MCF 10A (cell line): ENCODE data around the gene GTF3C2. TPM values are rescaled to one million over a fixed set of nuclear protein-coding genes. Genes with fewer than 3 reads are reported as not detected.

Experiments
- BruUV-seq: library from RNA; stranded (reverse); fragments of 400-500 nt; replicated peaks from 2 replicates; lab custom pipeline; 2021; lab: Mats Ljungman, UMichigan
- CTCF ChIA-PET: fragments of 300-600 bp; sonication (Branson Sonifier 250); formaldehyde crosslinking; extraction: SDS; loops from one replicate; lab custom pipeline; 2021; ENCODE audit warnings: antibody characterized with exemption, inconsistent platforms; lab: Yijun Ruan, JAX
- POLR2A ChIA-PET: fragments of 300-600, 350-650 bp; sonication (Branson Sonifier 250); formaldehyde crosslinking; extraction: SDS; loops from one replicate; lab custom pipeline; 2020; ENCODE audit warnings: antibody characterized with exemption, inconsistent platforms; lab: Yijun Ruan, JAX
- DNase-seq: peaks from one replicate; pipeline ENCODE4 v3.0.0-alpha.2; 2018; ENCODE audit not compliant: unreplicated experiment
- H3K27ac Mint-ChIP-seq: one replicate; pipeline ENCODE4 v1.8.0; 2022; ENCODE audit warnings: mild to moderate bottlenecking, low read depth, mixed read lengths; ENCODE audit not compliant: unreplicated experiment
- H3K27me3 Mint-ChIP-seq: one replicate; pipeline ENCODE4 v1.8.0; 2022; ENCODE audit warnings: mixed read lengths; ENCODE audit not compliant: insufficient read depth, unreplicated experiment
- H3K36me3 Mint-ChIP-seq: one replicate; pipeline ENCODE4 v1.8.0; 2022; ENCODE audit warnings: mild to moderate bottlenecking, moderate library complexity, mixed read lengths; ENCODE audit not compliant: insufficient read depth, unreplicated experiment
- H3K4me1 Mint-ChIP-seq: one replicate; pipeline ENCODE4 v1.8.0; 2022; ENCODE audit warnings: mixed read lengths; ENCODE audit not compliant: insufficient read depth, unreplicated experiment
- H3K4me3 Mint-ChIP-seq: one replicate; pipeline ENCODE4 v1.8.0; 2022; ENCODE audit warnings: mild to moderate bottlenecking, moderate library complexity, mixed read lengths; ENCODE audit not compliant: unreplicated experiment
- H3K9me3 Mint-ChIP-seq: one replicate; pipeline ENCODE4 v1.8.0; 2022; ENCODE audit warnings: mixed read lengths; ENCODE audit not compliant: unreplicated experiment
- CTCF ChIP-seq: fragments of 200-600 bp; IDR thresholded peaks from one replicate; pipeline ENCODE4 v1.8.0; 2022; ENCODE audit warnings: antibody characterized with exemption, mild to moderate bottlenecking; ENCODE audit not compliant: unreplicated experiment
- intact Hi-C: fragments of 100-400 bp; cut with micrococcal nuclease; formaldehyde crosslinking; loops from 2 replicates; pipeline ENCODE4 v1.14.1; 2022
- total RNA-seq: library from RNA; stranded (reverse); gene quantifications from 2 replicates; pipeline ENCODE4 v1.2.3, GENCODE V29; 2022

GTF3C2 gene
- total RNA-seq, 1 experiment from 2014 or later = 47.8 TPM

- intact Hi-C loops = no loop called here
- H3K9me3 Mint-ChIP-seq = no peaks in the 10 kb centered on the region
- no peak overlapping the region for H3K27ac Mint-ChIP-seq
- no peaks in the 10 kb centered on the region for H3K36me3 Mint-ChIP-seq
- no peak for DNase-seq
- no peak for TF ChIP-seq CTCF
- peaks cover 14% of the 10 kb centered on the region for H3K27me3 Mint-ChIP-seq
- no TSS peak for BruUV-seq
- no peak overlapping the region for H3K4me3 Mint-ChIP-seq
- CTCF ChIA-PET = interaction anchor here (1.4 to 5.1 kb wide), 3 partner anchors 9 to 13 kb away, joined by 4 to 32 read pairs (median 9); partner anchors contain the start of gene TRIM54
- POLR2A ChIA-PET = no interaction called here
- H3K4me1 Mint-ChIP-seq = peaks cover 8% of the 10 kb centered on the region
These were observed 66.0 kb downstream of the GTF3C2 start for GRCh38 chr2:27290549-27290948.

GRCh38 chr2:27288610-27289009 is 68.0 kb downstream of the GTF3C2 start:
- intact Hi-C loops = loop anchor here (10.0 kb wide), 1 partner anchor 74 kb away; the partner anchor contains the start of genes ATRAID, CAD and SLC5A6
- TF ChIP-seq CTCF = no peak
- Mint-ChIP-seq H3K4me3 (no peak overlapping the region), H3K36me3 (no peaks in the 10 kb centered on the region), H3K27me3 (peaks cover 14% of the 10 kb centered on the region), H3K27ac (no peak overlapping the region), H3K4me1 (peaks cover 8% of the 10 kb centered on the region), H3K9me3 (no peaks in the 10 kb centered on the region)
- no TSS peak for BruUV-seq
- DNase-seq = no peak
- CTCF ChIA-PET = interaction anchor here (0.8 to 1.7 kb wide), 3 partner anchors 10 to 14 kb away, joined by 4 to 9 read pairs (median 5); no protein-coding TSS in a partner anchor
- POLR2A ChIA-PET = no interaction called here

DNA sequence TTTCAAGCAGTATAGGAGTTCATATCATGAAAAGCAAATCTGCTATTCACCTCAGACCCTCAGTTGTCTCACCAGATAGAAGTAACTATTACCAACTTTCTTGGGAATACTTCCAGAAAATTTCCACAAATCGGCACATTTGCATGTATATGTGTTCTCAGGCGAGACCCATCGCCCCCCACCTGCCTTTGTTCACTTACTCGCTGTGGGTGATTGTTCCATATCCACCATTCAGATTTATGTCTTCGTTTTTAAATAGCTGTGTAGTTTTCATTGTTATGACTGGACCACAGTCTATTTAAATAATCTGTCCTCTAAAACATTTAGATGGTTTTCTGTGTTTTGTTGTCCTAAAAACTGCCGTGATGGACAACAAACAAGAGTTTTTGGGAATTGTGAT is 71.1 kb downstream of the GTF3C2 start:
- intact Hi-C loops = loop anchor here (10.0 kb wide), 1 partner anchor 71 kb away; the partner anchor contains the start of genes ATRAID, CAD and SLC5A6

More for the DNA sequence above, 71.1 kb downstream of the GTF3C2 start:
- Mint-ChIP-seq H3K27ac (no peak overlapping the region), H3K4me1 (peaks cover 12% of the 10 kb centered on the region), H3K4me3 (no peak overlapping the region), H3K27me3 (no peaks in the 10 kb centered on the region), H3K9me3 (no peaks in the 10 kb centered on the region), H3K36me3 (no peaks in the 10 kb centered on the region)
- BruUV-seq = no TSS peak
- ChIA-PET CTCF (interaction anchor here (5.3 kb wide), 1 partner anchor 18 kb away, joined by 39 read pairs; no protein-coding TSS in a partner anchor), POLR2A (interaction anchor here (0.7 kb wide), 1 partner anchor 230 kb away, joined by 3 read pairs; no protein-coding TSS in a partner anchor)
- no peak for TF ChIP-seq CTCF
- no peak for DNase-seq
